Left colon (tissue), 2 donors: ENCODE results near the gene MBP. TPM values are rescaled to one million over a fixed set of nuclear protein-coding genes. Genes with fewer than 3 reads are reported as not detected.

ENCODE experiments used
- ATAC-seq: fragments of 200-7000 bp; cut with Tn5 transposase; one replicate; pipeline ENCODE4 v1.9.1; 2020; ENCODE audit warnings: mild to moderate bottlenecking, moderate library complexity
- DNase-seq, 2 donors: peaks; one replicate each; pipeline ENCODE4 v3.0.0-alpha.2; 2020
- intact Hi-C, 2 donors: fragments of 100-400 bp; cut with DNase I in 1 of 2; cut with micrococcal nuclease in 1 of 2; formaldehyde crosslinking; loops; one replicate each; pipeline versions ENCODE4 v1.11.2 to v1.14.0; 2022; cut with DNase I, micrococcal nuclease
- total RNA-seq, 2 donors: library from RNA; stranded (reverse); fragmentation: NEBNext Ultra II Directional; extraction: Animal tissue kit (Norgen Biotek cat#: 25700); gene quantifications; one replicate each; pipeline ENCODE4 v1.2.1, GENCODE V29; 2021
- donor health status: DM: no; HTN: no; CAD: no.
- donor health status: DM: yes; HTN: yes; CAD: no.

MBP gene
- total RNA-seq, 2 donors from 2014 or later = 48.5 to 51.6 TPM

- no peak for DNase-seq
- peak; percentile 15 for ATAC-seq
- intact Hi-C loops = no loop called here
These were observed 70.0 kb downstream of the MBP start for GRCh38 chr18:77062518-77063003.

- intact Hi-C loops = no loop called here
- no peak for DNase-seq
- ATAC-seq = no peak
These were observed 70.6 kb downstream of the MBP start for GRCh38 chr18:77061946-77062517.

GRCh38 chr18:77061281-77061945 lies 71.2 kb downstream of the MBP start:
- intact Hi-C loops = no loop called here
- no peak for DNase-seq
- no peak for ATAC-seq

- intact Hi-C loops = no loop called here
- ATAC-seq (no peak), DNase-seq (no peak)
These were observed 72.4 kb downstream of the MBP start for GRCh38 chr18:77060151-77060550.

- DNase-seq = peak in 1 of 2 donors; percentile 50
- no peak for ATAC-seq
- intact Hi-C loops = no loop called here
These were observed 73.2 kb downstream of the MBP start for GRCh38 chr18:77059294-77059916.

GRCh38 chr18:77058290-77058835 lies 74.2 kb downstream of the MBP start:
- ATAC-seq (no peak), DNase-seq (no peak)
- intact Hi-C loops = no loop called here

GRCh38 chr18:77057006-77057395 lies 75.6 kb downstream of the MBP start:
- intact Hi-C loops = no loop called here
- ATAC-seq (peak; percentile 49), DNase-seq (peak in 1 of 2 donors; percentile 46)

- ATAC-seq = peak; percentile 79
- intact Hi-C loops = no loop called here
- DNase-seq = peak in 1 of 2 donors; percentile 69
These were observed 76.1 kb downstream of the MBP start for GRCh38 chr18:77056344-77057005.

GRCh38 chr18:77055429-77056300 lies 76.9 kb downstream of the MBP start:
- ATAC-seq (no peak), DNase-seq (peak in 1 of 2 donors; percentile 52)
- intact Hi-C loops = loop anchor here in 1 of 2 donors (2.0 kb wide), 1 partner anchor 23 kb away; no protein-coding TSS in a partner anchor

GRCh38 chr18:77054606-77055428 lies 77.8 kb downstream of the MBP start:
- intact Hi-C loops = loop anchor here in 1 of 2 donors (2.0 kb wide), 1 partner anchor 24 kb away; no protein-coding TSS in a partner anchor
- DNase-seq = peak; percentile 80 to 85
- ATAC-seq = peak; percentile 57

GRCh38 chr18:77054288-77054605 lies 78.3 kb downstream of the MBP start:
- no peak for ATAC-seq
- no peak for DNase-seq
- intact Hi-C loops = loop anchor here in 1 of 2 donors (2.0 kb wide), 1 partner anchor 25 kb away; no protein-coding TSS in a partner anchor

- intact Hi-C loops = loop anchor here in 1 of 2 donors (2.0 kb wide), 1 partner anchor 25 kb away; no protein-coding TSS in a partner anchor
- DNase-seq (no peak), ATAC-seq (no peak)
These were observed 78.8 kb downstream of the MBP start for GRCh38 chr18:77053616-77054287.

GRCh38 chr18:77052983-77053309 lies 79.6 kb downstream of the MBP start:
- ATAC-seq = no peak
- intact Hi-C loops = no loop called here
- no peak for DNase-seq

- DNase-seq = no peak
- intact Hi-C loops = no loop called here
- ATAC-seq = no peak
These were observed 80.1 kb downstream of the MBP start for GRCh38 chr18:77052297-77052982.

GRCh38 chr18:77051581-77052296 lies 80.8 kb downstream of the MBP start:
- intact Hi-C loops = no loop called here

GRCh38 chr18:77049938-77050337 lies 82.6 kb downstream of the MBP start:
- no peak for DNase-seq
- intact Hi-C loops = no loop called here
- ATAC-seq = no peak

More at GRCh38 chr18:77051581-77052296, 80.8 kb downstream of the MBP start:
- DNase-seq (no peak), ATAC-seq (no peak)
